Skin epidermis (tissue), 12 donors: Measurements from ENCODE around the gene DCBLD1.
A peak's percentile ranks its signal among the peaks of the same experiment; 100 is the strongest.
"Not testable (repeated sequence)": the region's sequence is repeated elsewhere in the genome, so short reads cannot be mapped to it uniquely, and the experiment has no call there.

ENCODE experiments used
- H3K27ac ChIP-seq, 21 experiments: fragments of 200-600 bp; sonication (generic) in 11 of 21; one replicate each; pipeline ENCODE4 v1.5.0; 2020; ENCODE audit warnings: mild to moderate bottlenecking in 3 of 21, inconsistent platforms in 2 of 21, moderate library complexity in 2 of 21
- H3K4me3 ChIP-seq, 7 experiments: fragments of 200-600 bp; sonication (generic) in 2 of 7; one replicate each; pipeline ENCODE4 v1.5.0; 2020; ENCODE audit warnings: inconsistent platforms in 2 of 7, mild to moderate bottlenecking in 2 of 7, moderate library complexity in 1 of 7

The DCBLD1 gene

GRCh38 chr6:117468527-117468926 is 13.9 kb upstream of the DCBLD1 start:
- not testable (repeated sequence) for H3K4me3 ChIP-seq, H3K27ac ChIP-seq

GRCh38 chr6:117469356-117469755 is 13.1 kb upstream of the DCBLD1 start:
- H3K4me3 ChIP-seq = no peak overlapping the region
- H3K27ac ChIP-seq = no peak overlapping the region

- H3K4me3 ChIP-seq = no peak overlapping the region
- no peak overlapping the region for H3K27ac ChIP-seq
Measured at GRCh38 chr6:117469791-117470190, 12.7 kb upstream of the DCBLD1 start.

GRCh38 chr6:117472667-117473066 is 9.8 kb upstream of the DCBLD1 start:
- no peak overlapping the region for H3K27ac ChIP-seq
- H3K4me3 ChIP-seq = no peak overlapping the region

GRCh38 chr6:117473401-117473800 is 9.1 kb upstream of the DCBLD1 start:
- no peak overlapping the region for H3K27ac ChIP-seq
- H3K4me3 ChIP-seq = no peak overlapping the region

GRCh38 chr6:117477988-117478852 is 4.3 kb upstream of the DCBLD1 start:
- H3K27ac ChIP-seq = no peak overlapping the region
- no peak overlapping the region for H3K4me3 ChIP-seq

GRCh38 chr6:117478853-117479231 is 3.6 kb upstream of the DCBLD1 start:
- Histone ChIP-seq H3K4me3 (no peak overlapping the region), H3K27ac (no peak overlapping the region)

- no peak overlapping the region for H3K27ac ChIP-seq
Measured at GRCh38 chr6:117480651-117481050, 1.8 kb upstream of the DCBLD1 start.

GRCh38 chr6:117481278-117481925 is 1.1 kb upstream of the DCBLD1 start:
- Histone ChIP-seq H3K4me3 (peak overlapping the region in 1 of 7 experiments; percentile 77), H3K27ac (peak overlapping the region in 3 of 21 experiments; percentile 82 to 86 (median 85))

More at GRCh38 chr6:117480651-117481050, 1.8 kb upstream of the DCBLD1 start:
- H3K4me3 ChIP-seq = no peak overlapping the region

GRCh38 chr6:117481926-117482239 is 591 bp upstream of the DCBLD1 start:
- Histone ChIP-seq H3K4me3 (peak overlapping the region; percentile 57 to 84 (median 77)), H3K27ac (peak overlapping the region in 13 of 21 experiments; percentile 48 to 92 (median 82))

- peak overlapping the region; percentile 48 to 92 (median 84) for H3K27ac ChIP-seq
- H3K4me3 ChIP-seq = peak overlapping the region; percentile 57 to 84 (median 77)
Measured at GRCh38 chr6:117483004-117483644, 650 bp downstream of the DCBLD1 start.

- Histone ChIP-seq H3K27ac (peak overlapping the region in 20 of 21 experiments; percentile 71 to 92 (median 84)), H3K4me3 (peak overlapping the region; percentile 57 to 84 (median 77))
Measured at GRCh38 chr6:117483645-117484016, 1.2 kb downstream of the DCBLD1 start.

GRCh38 chr6:117484052-117484646 is 1.7 kb downstream of the DCBLD1 start:
- H3K27ac ChIP-seq = peak overlapping the region in 11 of 21 experiments; percentile 75 to 92 (median 85)
- H3K4me3 ChIP-seq = peak overlapping the region; percentile 57 to 84 (median 77)

GRCh38 chr6:117485433-117485832 is 3.0 kb downstream of the DCBLD1 start:
- H3K4me3 ChIP-seq = no peak overlapping the region
- H3K27ac ChIP-seq = no peak overlapping the region

GRCh38 chr6:117487821-117488220 is 5.3 kb downstream of the DCBLD1 start:
- Histone ChIP-seq H3K27ac (no peak overlapping the region), H3K4me3 (no peak overlapping the region)

GRCh38 chr6:117489003-117489402 is 6.5 kb downstream of the DCBLD1 start:
- Histone ChIP-seq H3K27ac (no peak overlapping the region), H3K4me3 (no peak overlapping the region)

- no peak overlapping the region for H3K27ac ChIP-seq
- H3K4me3 ChIP-seq = no peak overlapping the region
Measured at GRCh38 chr6:117491916-117492315, 9.4 kb downstream of the DCBLD1 start.

- Histone ChIP-seq H3K27ac (peak overlapping the region in 2 of 21 experiments; percentile 65 to 66), H3K4me3 (no peak overlapping the region)
Measured at GRCh38 chr6:117493470-117493869, 11.0 kb downstream of the DCBLD1 start.

GRCh38 chr6:117494283-117494682 is 11.8 kb downstream of the DCBLD1 start:
- Histone ChIP-seq H3K27ac (peak overlapping the region in 9 of 21 experiments; percentile 24 to 71 (median 62)), H3K4me3 (no peak overlapping the region)

- Histone ChIP-seq H3K4me3 (no peak overlapping the region), H3K27ac (peak overlapping the region in 9 of 21 experiments; percentile 8 to 71 (median 61))
Measured at GRCh38 chr6:117494694-117495318, 12.3 kb downstream of the DCBLD1 start.
